Left renal cortex interstitium (tissue), 4 donors: ENCODE results near the gene TMEM37. TPM values are rescaled to one million over a fixed set of nuclear protein-coding genes. Genes with fewer than 3 reads are reported as not detected.

Source experiments
- DNase-seq, 4 donors: peaks; one replicate each; pipeline ENCODE4 v3.0.0-alpha.2; 2013; ENCODE audit warnings: low read depth in 4 of 4, low spot score in 2 of 4, missing footprints in 1 of 4
- polyA plus RNA-seq, 4 donors: library from polyadenylated mRNA; unstranded; fragments of 120-200 nt; gene quantifications; one replicate each; pipeline ENCODE4 v1.2.1, GENCODE V29; 2013; ENCODE audit not compliant: insufficient read length in 4 of 4

Gene TMEM37
- polyA plus RNA-seq, 4 donors = 45.1 to 63.1 (median 59.9) TPM

DNA sequence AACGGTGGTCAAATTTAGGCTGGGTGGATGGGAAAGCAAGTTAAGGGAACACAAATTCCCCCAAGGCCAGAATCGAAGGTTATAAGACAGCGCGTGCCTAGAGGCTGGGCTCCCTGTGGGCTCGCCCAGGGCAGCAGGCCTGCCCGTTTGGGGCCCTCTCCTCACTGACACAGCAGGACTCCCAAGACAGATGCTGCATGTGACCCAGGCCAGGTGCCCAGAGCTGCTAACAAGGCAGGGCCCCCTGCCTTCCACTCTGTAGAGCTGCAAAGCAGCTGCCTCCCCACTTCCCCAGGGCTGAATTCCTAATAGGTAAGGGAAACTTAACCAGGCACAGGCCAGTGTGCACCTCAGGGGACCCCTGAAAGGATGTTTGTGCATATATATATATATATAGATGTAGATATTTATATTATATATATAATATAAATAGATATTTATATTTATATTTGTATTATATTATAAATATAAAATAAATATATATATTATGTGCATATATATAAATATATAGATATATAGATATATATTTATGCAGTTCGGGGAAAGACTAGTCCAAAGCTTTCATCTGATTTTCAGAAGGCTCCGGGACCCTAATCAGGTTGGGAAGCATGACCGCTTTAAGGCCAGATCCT lies 43.7 kb downstream of the TMEM37 start:
- DNase-seq = no peak

DNA sequence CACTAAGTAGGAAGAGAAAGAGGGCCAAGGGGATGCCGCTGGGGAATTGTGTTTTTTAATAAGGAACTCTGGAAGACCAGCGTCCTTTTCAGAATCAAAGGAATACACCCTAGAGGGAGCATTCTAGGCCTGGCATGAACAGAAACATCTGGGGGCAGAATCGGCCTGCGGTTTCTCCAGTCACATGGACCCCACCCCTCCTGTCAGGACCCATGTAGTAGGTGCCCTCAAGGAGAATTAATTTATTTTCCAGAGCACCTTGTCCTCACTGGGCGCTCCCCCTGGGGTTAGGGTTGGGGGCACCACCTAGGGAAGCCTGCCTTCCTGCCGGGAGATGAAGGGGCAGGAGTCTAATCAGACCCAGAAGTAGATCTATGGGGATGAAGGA lies 44.2 kb downstream of the TMEM37 start:
- DNase-seq = no peak

DNA sequence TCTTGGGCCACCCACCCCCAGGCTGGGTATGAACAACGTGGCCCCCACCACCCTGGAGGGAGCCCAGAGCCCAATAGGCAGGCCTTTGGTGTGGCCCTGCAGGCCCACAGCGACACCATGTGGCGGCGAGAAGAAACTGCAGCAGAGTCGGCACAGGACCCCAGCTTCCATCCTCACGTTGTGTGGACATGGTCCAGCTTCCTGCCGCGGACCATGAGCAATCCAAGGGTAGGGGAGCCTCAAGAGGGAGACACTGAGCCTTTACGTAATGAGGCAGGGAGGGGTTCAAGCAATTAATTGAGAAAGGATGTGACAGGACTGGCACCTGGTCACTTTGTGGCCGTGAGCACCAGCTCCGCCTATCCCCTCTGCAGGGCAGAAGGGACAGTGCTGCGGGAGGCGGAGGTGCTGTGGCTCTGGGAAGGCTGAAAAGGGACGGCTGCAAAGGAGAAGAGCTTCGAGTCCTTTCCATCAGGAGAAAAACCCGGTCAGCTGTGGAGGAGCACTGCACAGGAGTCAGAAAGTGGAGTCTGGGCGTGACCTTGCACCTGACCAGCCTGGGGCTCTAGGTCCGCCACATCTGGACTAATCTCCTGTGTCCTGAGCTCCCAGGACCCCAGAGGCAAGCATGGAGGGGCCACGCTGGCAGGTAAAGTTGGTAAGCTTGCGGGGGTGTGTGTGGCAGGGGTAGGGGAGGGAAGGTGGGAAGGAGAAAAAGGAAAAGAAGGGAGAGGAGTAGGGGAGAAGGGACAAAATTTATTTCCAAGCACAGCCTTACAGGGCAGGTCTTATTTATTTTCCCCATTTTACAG lies 44.9 kb downstream of the TMEM37 start:
- peak in 1 of 4 donors; percentile 53 for DNase-seq

DNA sequence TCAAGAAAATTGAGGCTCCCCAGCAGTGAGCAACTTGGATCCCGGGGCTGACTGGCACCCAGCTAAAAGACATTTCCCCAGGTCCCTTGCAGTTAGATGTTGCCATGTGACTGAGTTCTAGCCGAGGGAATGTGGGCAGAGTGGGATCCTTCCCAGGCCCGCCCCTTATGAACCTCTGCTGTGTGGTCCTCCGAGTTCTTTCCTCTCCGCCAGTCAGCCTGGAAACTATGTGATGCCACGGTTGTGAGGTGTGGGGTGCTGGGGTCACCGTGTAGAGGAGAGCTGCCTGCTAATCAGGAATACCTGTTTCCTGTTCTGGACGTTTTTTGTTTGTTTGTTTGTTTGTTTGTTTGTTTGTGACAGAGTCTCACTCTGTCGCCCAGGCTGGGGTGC lies 45.5 kb downstream of the TMEM37 start:
- DNase-seq = no peak

DNA sequence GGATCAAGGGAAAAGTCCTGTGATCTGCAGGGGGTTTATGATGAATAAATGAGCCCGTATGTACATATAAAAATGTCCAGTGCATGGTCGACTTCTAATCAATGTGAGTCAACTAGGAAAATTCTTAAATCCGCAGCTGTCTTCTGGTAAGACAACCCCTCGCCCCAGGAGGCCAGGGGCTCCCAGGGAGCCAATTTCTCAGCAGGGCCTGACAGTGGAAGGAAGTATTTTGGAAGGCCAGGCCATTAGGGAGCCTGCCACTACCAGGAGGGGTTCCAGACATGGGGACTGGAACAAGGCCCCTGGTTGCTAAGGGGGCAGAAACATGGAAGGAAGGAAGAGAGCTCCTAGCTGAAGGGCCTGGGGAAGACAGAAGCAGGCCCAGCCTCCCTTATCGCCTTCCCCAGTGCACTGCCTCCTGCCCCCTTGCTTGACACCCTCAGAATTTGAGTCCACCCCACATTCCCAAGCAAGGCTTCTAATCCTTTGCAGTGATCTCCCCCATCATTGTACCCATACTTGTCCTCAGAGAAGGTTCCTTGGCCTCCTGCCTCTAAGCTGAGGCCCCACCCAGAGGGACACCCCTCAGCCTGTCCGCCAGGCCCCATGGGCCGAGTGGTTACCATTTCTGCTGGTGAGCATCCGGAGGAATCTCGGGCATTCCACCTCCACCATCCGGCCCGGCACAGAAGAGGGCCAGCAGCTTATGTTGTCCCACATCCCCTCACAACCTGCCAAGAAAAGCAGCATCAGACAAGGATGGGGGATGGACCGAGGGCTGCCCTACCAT lies 46.7 kb downstream of the TMEM37 start:
- DNase-seq = no peak

DNA sequence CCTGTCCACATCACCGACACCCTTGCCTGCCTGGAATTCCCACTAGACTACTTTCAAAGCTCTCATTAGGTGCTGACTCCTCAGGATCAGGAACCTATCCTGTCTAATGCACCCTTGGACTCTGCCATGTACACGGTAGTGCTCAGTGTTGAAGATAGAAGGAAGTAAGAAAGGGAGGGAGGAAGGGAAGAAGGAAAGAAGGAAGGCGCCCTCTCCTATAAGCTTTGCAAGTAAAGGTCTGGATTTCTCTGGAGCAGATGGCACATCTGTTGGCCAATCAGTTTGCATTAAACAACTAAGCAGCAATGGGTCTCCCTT lies 47.3 kb downstream of the TMEM37 start:
- DNase-seq = no peak

DNA sequence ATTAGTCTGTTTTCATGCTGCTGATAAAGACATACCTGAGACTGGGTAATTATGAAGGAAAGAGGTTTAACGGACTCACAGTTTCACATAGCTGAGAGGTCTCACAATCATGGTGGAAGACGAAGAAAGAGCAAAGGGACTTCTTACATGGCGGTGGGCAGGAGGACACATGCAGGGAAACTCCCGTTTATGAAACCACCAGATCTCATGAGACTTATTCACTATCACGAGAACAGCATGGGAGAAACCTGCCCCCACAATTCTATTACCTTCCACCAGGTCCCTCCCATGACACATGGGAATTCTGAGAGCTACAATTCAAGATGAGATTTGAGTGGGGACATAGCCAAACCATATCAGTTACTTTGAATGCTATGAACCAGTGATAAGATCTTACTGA lies 48.5 kb downstream of the TMEM37 start:
- DNase-seq = no peak

DNA sequence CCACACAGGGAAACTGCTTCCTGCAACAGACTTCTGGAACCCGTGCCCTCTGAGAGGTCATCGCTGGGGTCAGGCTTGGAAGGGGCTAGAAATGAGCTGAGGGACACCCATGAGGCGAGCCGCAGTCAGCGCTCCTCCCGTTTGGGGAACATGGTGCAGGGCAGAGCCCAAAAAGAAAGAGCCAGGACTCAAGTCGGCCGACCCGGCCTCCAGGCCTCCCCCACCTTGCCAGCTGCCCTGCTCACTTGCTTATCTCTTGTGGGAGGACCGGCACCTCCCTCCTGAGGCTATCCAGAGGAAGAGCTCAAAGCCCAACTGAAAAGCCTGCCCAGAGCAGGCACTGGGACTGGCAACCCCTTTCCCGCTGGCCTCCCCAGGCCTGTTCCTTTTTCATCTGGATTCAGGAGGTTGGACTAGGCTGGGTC lies 49.1 kb downstream of the TMEM37 start:
- DNase-seq = no peak

DNA sequence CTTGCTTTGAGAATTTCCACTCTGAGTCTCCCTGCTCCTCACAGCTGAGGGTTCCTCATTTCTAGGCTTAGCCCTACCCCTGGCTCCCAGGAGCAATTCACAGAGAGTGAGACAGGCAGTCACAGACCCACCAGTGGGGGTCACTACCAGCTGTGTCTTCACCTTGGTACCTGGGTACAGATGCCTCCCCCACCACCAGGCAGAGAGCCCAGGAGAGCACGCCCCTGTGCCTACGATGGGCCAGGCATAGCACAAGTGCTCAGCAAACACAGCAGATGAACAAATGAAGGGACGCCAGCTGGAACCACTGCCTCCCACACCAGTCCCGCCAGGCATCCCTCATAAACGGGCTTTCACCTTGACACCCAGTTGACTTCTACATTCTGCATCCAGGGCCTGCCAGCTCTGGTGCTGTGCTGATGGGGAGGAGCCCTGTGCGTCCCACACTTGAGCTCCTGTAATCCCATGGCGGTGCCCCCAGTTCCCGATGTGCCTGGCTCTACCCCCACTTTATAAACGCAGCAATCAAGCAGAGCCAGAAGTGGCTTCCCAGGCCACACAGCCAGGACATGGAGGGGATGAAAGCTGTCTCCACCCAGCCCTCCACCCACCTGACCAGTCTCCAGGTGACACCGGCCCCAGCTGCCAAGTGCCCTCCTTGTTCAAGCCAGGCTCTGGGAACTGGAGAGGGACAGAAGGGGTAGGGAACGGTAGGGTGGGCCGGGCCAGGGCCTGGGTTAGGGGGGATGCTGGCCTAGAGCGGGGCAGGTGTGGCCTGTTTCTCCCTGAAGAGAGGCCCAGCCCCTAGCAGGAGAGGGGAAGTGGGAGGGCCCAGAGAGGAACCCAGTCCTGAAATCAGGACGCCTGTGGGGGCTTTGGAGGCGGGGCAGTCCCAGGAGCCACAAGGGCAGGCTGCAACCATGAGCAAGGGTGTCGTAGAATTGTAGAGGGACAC lies 50.1 kb downstream of the TMEM37 start:
- no peak for DNase-seq

DNA sequence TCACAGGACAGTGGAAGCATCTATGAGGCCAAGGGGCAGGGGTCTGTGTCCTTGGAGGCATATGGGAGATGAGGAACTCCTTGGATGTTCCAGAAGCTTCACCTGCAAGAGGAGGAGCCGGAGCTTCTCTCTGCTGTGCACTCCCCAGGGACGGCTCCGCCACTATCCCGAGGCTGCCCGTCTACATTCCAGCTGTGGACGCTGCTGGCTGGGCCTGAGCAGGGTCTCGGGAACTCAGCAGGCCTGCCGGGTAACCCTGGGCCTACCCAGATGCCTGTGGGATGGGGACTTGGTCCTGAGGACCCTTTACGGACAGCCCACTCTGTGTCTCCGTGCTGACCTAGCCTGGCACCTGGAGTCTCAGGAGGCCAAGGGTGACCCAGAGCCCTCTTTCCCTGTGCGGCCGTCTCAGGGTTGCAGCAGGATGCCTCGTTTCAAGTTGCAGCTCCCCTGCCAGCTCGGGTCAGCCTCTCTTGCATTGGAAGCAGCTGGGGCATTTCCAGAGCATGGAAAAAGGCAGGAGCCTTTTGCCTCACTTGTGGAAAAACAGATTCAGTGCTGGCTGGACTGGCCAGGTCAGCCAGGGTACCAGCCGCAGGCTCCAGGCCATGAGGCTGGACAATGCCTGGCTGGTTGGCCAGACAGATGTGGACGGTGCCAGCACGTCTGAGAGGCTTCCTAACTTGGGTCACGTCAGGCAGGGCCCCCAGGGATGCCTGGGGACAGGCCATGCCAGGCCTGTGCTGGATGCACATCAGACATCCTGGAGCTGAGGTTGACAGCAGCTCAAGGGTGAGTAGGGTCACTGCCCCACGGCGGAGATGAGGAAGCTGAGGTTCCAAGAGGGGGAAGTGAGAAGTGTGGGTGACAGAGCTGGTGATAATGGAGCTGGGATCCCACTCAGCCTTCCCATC lies 51.1 kb downstream of the TMEM37 start:
- no peak for DNase-seq

DNA sequence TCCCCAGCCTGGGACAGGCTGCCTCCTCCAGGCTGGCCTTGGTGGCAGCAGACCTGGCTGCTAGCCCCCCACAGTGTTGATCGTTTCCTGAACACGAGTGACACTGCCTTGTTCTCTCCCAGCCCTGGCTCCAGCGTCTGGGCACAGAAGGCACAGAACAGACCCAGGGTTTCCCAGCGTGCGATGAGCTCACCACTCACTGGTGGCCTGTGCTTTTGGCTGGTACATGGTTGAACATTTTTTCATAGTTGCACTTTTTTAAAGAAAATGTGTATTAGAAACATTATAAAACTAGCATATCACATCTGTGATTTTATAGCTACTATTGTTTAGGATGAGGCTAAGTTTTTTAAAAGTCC lies 51.7 kb downstream of the TMEM37 start:
- DNase-seq = no peak

DNA sequence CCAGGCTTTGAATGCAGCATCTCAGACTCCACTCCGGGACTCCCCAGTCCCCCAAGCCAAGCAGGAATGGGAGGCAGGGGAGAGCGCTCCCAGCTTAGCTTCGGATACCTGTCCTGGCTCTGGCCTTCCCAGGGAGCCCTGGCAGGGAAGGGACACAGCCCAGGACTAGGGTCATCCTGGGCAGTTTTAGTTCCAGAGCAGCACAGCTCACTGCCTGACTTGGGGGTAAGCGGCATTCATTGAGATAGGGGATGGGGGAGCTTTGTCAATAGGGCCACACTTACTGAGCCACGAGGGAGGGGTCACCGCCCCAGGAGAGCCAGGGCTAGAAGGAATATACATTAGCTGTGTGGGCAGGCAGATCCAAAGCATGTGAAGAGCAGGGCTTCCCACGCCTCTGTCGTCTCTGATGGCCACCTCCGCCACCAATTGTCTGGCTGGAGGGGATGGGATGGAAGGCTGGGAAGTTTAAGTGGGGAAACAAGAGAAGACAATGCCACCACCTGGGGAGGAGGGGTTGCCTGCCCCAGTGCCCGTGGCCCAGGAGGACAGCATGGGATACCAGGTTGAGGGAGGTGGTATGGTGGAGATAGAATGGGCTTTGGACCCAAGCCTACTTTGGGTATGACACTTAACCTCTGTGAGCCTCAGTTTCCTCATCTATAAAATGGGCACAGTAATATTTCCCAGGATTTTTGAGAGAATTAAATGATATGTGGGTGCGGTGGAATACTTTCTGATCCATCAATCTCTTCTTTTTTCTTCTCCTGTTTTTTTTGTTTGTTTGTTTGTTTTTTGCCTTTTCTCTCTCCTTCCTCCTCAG lies 52.5 kb downstream of the TMEM37 start:
- no peak for DNase-seq

DNA sequence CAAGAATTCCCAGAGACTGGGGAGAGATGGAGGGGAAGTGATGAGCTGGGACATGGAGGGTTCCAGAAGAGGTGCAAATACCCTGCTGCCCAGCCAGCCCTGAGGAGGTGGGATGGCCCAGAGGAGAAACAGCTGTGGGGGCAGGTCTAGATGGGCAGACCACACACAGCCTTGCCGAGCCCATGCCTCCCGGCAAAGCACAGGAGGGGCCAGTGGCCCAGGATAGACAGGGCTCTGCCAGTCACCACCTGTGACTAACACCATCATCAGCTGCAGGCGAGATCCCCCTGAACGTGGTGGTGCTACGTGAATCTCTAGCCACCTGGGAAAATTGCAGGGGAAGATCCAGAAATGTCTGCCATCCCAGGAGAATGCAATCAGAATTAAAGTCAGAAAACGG lies 53.2 kb downstream of the TMEM37 start:
- no peak for DNase-seq

DNA sequence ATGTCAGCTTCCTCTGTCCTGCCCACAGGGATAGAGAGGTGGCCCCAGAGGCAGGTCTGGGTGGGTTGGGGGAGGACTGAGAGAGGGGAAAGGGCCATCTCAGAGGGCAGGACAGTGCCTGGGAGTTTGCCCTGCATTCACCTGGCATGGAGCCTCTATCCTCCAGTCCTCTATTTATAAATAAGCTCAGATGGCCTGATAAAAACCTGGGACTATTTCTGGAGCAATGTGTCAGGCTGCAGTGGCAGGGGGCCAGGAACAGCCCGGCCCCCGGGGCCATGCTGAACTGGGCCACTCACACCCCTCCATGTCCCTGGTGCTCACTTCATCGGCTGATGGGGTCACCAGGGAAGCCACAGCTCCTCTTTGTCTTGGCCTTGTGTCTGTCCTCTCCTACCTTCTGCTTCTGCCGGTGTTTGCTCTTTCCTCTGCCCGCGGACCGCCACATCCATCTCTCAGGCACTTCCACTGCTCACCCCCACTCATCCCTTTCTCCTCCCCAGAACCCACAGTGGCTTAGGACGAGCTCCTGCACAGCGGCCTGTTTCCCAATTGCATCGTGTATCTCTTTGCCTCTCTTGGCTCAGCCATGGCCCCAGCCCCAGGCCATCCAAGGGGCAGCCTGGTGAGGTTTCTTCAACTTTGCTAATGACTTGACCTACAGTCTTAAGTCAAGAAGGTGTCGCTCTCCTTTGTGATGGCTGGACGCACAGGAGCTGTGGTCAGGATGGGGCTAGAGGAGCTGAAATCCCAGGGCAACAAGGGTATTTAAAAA lies 53.9 kb downstream of the TMEM37 start:
- DNase-seq = no peak

DNA sequence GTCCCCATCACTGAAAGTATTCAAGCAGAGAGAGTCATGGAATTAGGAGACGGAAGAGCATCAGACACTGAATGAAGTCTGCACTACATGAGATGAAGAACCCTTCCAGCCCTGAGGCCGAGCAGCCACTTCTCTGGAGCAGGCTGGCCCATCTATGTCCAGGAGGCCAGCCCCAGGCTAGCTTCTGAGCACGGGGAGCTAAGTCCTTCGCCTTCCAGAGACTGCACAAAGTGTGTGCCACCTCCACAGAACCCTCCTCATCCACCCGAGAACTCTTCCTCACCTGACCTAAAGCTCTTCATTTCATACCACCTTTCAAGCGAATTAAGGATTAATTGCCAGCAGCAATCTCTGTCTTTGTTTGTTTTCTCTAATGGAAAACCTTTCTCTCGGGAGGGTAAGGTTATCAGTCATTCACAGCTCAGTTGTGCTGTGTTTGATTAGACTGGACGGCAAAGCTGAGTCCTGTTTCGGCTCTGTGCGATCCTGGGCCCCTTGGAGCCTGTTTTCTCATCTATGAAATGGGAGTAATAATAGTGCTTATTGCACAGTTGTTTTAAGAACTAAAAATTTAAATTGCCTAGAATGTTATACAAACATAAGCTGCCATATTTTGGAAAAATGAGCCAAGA lies 54.7 kb downstream of the TMEM37 start:
- no peak for DNase-seq

DNA sequence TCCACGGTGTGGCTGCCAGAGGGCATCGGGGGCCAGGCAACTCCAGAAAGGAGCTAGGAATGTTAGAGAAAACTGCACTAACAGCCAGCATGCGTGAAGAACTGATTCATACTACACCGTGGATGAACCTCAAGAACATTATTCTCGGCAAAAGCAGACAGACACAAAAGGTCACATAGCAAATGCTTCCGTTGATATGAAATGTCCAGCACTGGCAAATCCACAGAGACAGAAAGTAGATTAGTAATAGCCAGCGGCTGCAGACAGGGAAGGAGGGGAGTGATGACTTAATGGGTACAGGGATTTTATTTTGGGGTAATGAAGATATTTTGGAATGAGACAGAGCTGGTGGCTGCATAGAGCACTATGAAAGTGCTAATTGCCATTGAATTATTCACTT lies 55.2 kb downstream of the TMEM37 start:
- no peak for DNase-seq

DNA sequence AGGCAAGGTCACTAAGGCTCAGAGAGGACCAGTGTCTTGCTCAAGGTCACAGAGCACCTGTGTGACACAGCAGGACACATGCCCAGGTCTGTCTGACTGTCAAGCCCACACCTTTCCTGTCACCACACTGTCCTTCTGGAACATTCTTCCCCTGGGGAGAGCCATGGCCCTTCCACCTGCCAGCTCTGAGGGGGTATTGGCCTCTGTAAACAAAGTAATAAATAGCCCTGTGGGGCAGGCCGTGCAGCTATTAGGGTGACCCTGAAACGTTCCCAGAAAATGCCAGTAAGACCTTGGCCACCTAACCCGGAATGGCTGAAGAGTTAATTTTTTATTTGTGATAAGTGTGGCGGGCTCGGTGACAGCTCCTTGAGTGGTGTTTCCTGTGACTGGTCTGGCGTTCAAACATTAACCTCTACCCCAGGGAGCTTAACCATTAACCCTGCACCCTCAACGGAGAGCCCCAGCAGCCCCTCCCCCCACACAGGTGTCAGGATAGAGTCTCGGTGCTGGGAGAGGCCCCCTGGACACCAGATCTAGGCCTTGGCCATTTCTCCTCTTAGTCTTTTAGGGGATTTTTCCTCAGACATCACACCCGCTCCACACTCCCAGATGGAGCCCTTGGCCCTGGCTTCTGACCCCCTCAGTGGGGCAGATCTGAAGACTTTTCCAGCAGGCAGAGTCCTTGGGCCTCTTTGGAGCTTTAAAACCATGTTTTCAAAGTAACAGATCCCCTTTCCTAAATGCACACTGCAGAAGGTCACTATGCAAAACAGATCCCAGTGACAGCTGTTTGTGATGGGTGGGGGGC lies 56.0 kb downstream of the TMEM37 start:
- DNase-seq = peak in 1 of 4 donors; percentile 56
